ENCODE data around the gene POLA1.

- TF ChIP-seq RARB (CRISPR knock-in tag; IDR thresholded peaks at IDR 0.05) (no peak), ZFP30 (CRISPR knock-in tag; IDR thresholded peaks at IDR 0.05) (no peak), ZC3H10 (CRISPR knock-in tag; IDR thresholded peaks at IDR 0.05) (no peak), ARNTL (CRISPR knock-in tag; IDR thresholded peaks at IDR 0.05; ENCODE audit: borderline replicate concordance, low read depth) (no peak), BACH2 (CRISPR knock-in tag; IDR thresholded peaks at IDR 0.05; ENCODE audit: borderline replicate concordance) (no peak), ISL1 (CRISPR knock-in tag; IDR thresholded peaks at IDR 0.05) (no peak), PATZ1 (CRISPR knock-in tag; IDR thresholded peaks at IDR 0.05; ENCODE audit: borderline replicate concordance) (no peak), ZFP3 (CRISPR knock-in tag; IDR thresholded peaks at IDR 0.05) (no peak), CSDC2 (CRISPR knock-in tag; IDR thresholded peaks at IDR 0.05) (no peak), ZNF565 (CRISPR knock-in tag; conservative IDR thresholded peaks at IDR 0.05; ENCODE audit: low read depth) (no peak)
Measured at GRCh38 chrX:25011589-25012432, 318.1 kb downstream of the POLA1 start.
